PC-9 (cell line): ENCODE data around the gene UXS1. TPM values are rescaled to one million over a fixed set of nuclear protein-coding genes. Genes with fewer than 3 reads are reported as not detected.

Source experiments
- BruUV-seq: library from RNA; stranded (reverse); fragments of 400-500 nt; replicated peaks from 2 replicates; lab custom pipeline; 2021; lab: Mats Ljungman, UMichigan
- CTCF ChIA-PET: fragments of 300-600 bp; sonication (Branson Sonifier 250); formaldehyde crosslinking; loops from one replicate; lab custom pipeline; 2022; ENCODE audit warnings: antibody characterized with exemption; lab: Charles Lee
- POLR2A ChIA-PET: fragments of 300-600 bp; sonication (Branson Sonifier 250); formaldehyde crosslinking; loops from one replicate; lab custom pipeline; 2022; ENCODE audit warnings: antibody characterized with exemption; ENCODE audit not compliant: unreplicated experiment; lab: Charles Lee
- DNase-seq, 2 experiments: peaks; one replicate each; pipeline versions ENCODE4 v3.0.0 to v3.0.0-alpha.2; 2015 to 2022; ENCODE audit warnings: mixed read lengths in 1 of 2
- H2AFZ ChIP-seq: fragments of 200-600 bp; sonication (generic); 2 replicates; pipeline ENCODE4 v1.8.1; 2017; ENCODE audit warnings: antibody characterized with exemption
- H3F3A ChIP-seq: fragments of 200-600 bp; sonication (generic); 2 replicates; pipeline ENCODE4 v1.8.1; 2017; ENCODE audit warnings: antibody characterized with exemption, mild to moderate bottlenecking, low read depth; ENCODE audit not compliant: insufficient read depth
- H3K27ac ChIP-seq: fragments of 200-600 bp; sonication (generic); 2 replicates; pipeline ENCODE4 v1.6.1; 2016; ENCODE audit warnings: mixed run types
- H3K27me3 ChIP-seq: fragments of 200-600 bp; sonication (generic); 2 replicates; pipeline ENCODE4 v1.6.1; 2016; ENCODE audit warnings: low read depth, mixed run types; ENCODE audit not compliant: insufficient read depth
- H3K36me3 ChIP-seq: fragments of 200-600 bp; sonication (generic); 2 replicates; pipeline ENCODE4 v1.6.1; 2016; ENCODE audit warnings: low read depth, mixed run types
- H3K4me1 ChIP-seq: fragments of 200-600 bp; sonication (generic); replicated peaks from 2 replicates; pipeline ENCODE4 v1.6.1; 2016; ENCODE audit warnings: mixed run types; ENCODE audit not compliant: insufficient read depth
- H3K4me2 ChIP-seq: fragments of 200-600 bp; sonication (generic); 2 replicates; pipeline ENCODE4 v1.6.1; 2017; ENCODE audit warnings: mixed run types
- H3K4me3 ChIP-seq: fragments of 200-600 bp; sonication (generic); 2 replicates; pipeline ENCODE4 v1.6.1; 2016; ENCODE audit warnings: mixed run types
- H3K79me2 ChIP-seq: fragments of 200-600 bp; sonication (generic); 2 replicates; pipeline ENCODE4 v1.6.1; 2017; ENCODE audit warnings: low read depth, mixed run types
- H3K9me2 ChIP-seq: fragments of 200-600 bp; sonication (generic); 2 replicates; pipeline ENCODE4 v1.8.1; 2017; ENCODE audit warnings: mild to moderate bottlenecking; ENCODE audit not compliant: insufficient read depth
- H3K9me3 ChIP-seq: fragments of 200-600 bp; sonication (generic); 2 replicates; pipeline ENCODE4 v1.8.1; 2016; ENCODE audit warnings: low read depth; ENCODE audit not compliant: insufficient read depth
- H4K20me1 ChIP-seq: fragments of 200-600 bp; sonication (generic); 2 replicates; pipeline ENCODE4 v1.8.1; 2017; ENCODE audit not compliant: insufficient read depth
- CTCF ChIP-seq: fragments of 200-600 bp; sonication (generic); conservative IDR thresholded peaks from 2 replicates; pipeline ENCODE4 v1.6.1; 2017; ENCODE audit warnings: mixed run types, antibody characterized with exemption, mild to moderate bottlenecking, moderate library complexity
- EZH2 ChIP-seq: fragments of 200-600 bp; sonication (generic); IDR thresholded peaks from 2 replicates; pipeline ENCODE4 v1.8.0; 2017; ENCODE audit warnings: antibody characterized with exemption, low read depth
- intact Hi-C: fragments of 100-400 bp; cut with micrococcal nuclease; formaldehyde crosslinking; loops from one replicate; pipeline ENCODE4 v1.10.0; 2022; ENCODE audit not compliant: unreplicated experiment
- total RNA-seq: library from RNA; stranded (reverse); gene quantifications from 2 replicates; pipeline ENCODE4 v1.2.3, GENCODE V29; 2021

The UXS1 gene
- total RNA-seq, 1 experiment from 2014 or later: 65.6 TPM

DNA sequence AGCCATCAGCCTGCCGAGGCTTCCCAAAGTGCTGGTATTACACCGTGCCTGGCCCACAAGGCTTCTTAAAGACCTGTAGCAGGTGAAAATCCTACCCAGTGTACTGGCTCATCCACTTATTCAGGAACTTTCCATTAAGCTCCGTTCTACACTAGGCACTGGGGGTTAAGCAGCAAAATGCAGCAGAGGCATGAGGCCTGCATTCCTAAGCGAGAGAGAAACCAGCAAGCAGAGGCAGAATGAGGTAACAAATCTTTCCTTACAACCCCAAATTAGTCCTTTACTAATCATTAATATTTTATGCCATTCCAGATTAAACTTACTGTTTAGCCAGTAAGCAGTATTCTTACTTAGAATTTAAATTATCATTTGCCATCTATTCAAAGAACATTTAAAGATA lies 32.8 kb downstream of the UXS1 start:
- no peak for TF ChIP-seq EZH2
- no peak for TF ChIP-seq CTCF
- CTCF ChIA-PET: no interaction called here
- H3K9me3 ChIP-seq: no peaks in the 10 kb centered on the region
- peak overlapping the region; percentile 87 for H3K27ac ChIP-seq
- no peaks in the 10 kb centered on the region for H4K20me1 ChIP-seq
- DNase-seq: no peak
- intact Hi-C loops: no loop called here
- H3K4me1 ChIP-seq: peaks cover 49% of the 10 kb centered on the region
- no peak overlapping the region for H3K4me3 ChIP-seq
- H2AFZ ChIP-seq: no peak overlapping the region; the same call in 1 of the 2 replicates
- POLR2A ChIA-PET: interaction anchor here (0.5 kb wide), 1 partner anchor 13 kb away, joined by 7 read pairs; no protein-coding TSS in a partner anchor
- H3K27me3 ChIP-seq: no peaks in the 10 kb centered on the region
- H3K79me2 ChIP-seq: peaks cover 29% of the 10 kb centered on the region; the same call in 1 of the 2 replicates
- H3K4me2 ChIP-seq: peak overlapping the region; percentile 77
- H3K36me3 ChIP-seq: peaks cover 17% of the 10 kb centered on the region
- H3K9me2 ChIP-seq: no peaks in the 10 kb centered on the region
- peaks cover 35% of the 10 kb centered on the region for H3F3A ChIP-seq
- BruUV-seq: no TSS peak

- H4K20me1 ChIP-seq: no peaks in the 10 kb centered on the region
- H3K9me2 ChIP-seq: no peaks in the 10 kb centered on the region
- H3K4me1 ChIP-seq: peaks cover 49% of the 10 kb centered on the region
- no peak overlapping the region for H2AFZ ChIP-seq
- H3K79me2 ChIP-seq: peaks cover 24% of the 10 kb centered on the region; the same call in 1 of the 2 replicates
- H3F3A ChIP-seq: peaks cover 37% of the 10 kb centered on the region
- H3K27me3 ChIP-seq: no peaks in the 10 kb centered on the region
- peak overlapping the region; percentile 87 for H3K27ac ChIP-seq
- no peak overlapping the region for H3K4me3 ChIP-seq
- TF ChIP-seq EZH2: no peak
- TF ChIP-seq CTCF: no peak
- H3K9me3 ChIP-seq: no peaks in the 10 kb centered on the region
- H3K36me3 ChIP-seq: peaks cover 18% of the 10 kb centered on the region
- no TSS peak for BruUV-seq
- ChIA-PET CTCF (no interaction called here), POLR2A (interaction anchor here (0.5 kb wide), 1 partner anchor 12 kb away, joined by 7 read pairs; no protein-coding TSS in a partner anchor)
- DNase-seq: no peak
- intact Hi-C loops: no loop called here
- peak overlapping the region; percentile 77 for H3K4me2 ChIP-seq
These were observed 33.3 kb downstream of the UXS1 start for GRCh38 chr2:106160786-106161261.

DNA sequence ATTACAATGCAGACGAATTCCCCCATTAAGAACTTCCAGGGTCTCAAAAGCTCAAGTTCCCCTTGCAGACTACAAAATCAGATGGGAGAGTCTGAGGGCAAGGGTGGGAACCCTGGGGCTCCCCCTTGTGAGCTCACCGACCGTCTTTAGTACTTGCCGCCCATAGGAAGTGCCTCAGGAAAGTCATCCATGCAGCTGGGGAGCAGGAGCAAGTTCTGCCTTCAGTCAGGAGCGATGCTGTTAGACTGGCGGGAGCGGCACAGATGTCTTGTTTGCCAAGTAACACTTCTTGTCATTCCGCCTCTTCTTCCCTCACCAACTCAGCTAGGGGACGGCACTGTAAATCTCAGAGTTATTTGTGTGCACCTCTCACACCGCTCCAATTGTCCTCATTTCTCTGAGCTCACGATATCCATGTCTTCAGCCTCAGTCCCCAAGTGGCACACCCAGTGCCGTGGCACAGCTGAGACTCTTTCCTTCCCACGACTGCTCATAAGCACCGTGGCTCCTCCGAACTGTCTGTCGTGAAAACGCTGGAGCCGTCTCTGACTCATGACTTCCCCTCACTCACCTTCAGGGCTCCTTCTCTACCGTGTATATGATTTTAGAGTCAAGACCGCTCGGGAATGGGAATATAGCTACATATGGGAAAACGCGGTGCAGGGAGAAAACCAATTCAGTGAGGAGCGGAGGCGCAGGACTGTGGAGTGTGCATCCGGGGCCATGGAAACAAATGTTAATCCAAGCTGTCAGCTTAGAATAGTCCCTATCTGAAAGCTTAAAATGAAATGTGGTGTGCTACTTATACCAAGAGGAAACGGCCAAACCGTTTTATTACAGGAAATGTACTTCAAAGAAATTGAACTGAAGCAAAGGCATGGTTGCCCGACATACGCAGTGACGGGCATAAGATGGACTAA lies 34.0 kb downstream of the UXS1 start:
- no peak overlapping the region for H2AFZ ChIP-seq
- peaks cover 22% of the 10 kb centered on the region for H3K36me3 ChIP-seq
- no peak for DNase-seq
- H3K27ac ChIP-seq: no peak overlapping the region
- no peak overlapping the region for H3K4me3 ChIP-seq
- H3K9me3 ChIP-seq: no peaks in the 10 kb centered on the region
- H3K27me3 ChIP-seq: no peaks in the 10 kb centered on the region
- BruUV-seq: no TSS peak
- intact Hi-C loops: no loop called here
- H3K4me2 ChIP-seq: peak overlapping the region; percentile 77; the same call in 1 of the 2 replicates
- no peaks in the 10 kb centered on the region for H4K20me1 ChIP-seq
- TF ChIP-seq EZH2: no peak
- no peak for TF ChIP-seq CTCF
- peaks cover 47% of the 10 kb centered on the region for H3K4me1 ChIP-seq
- H3K9me2 ChIP-seq: no peaks in the 10 kb centered on the region
- CTCF ChIA-PET: no interaction called here
- H3K79me2 ChIP-seq: peaks cover 17% of the 10 kb centered on the region; the same call in 1 of the 2 replicates
- peaks cover 37% of the 10 kb centered on the region for H3F3A ChIP-seq
- POLR2A ChIA-PET: no interaction called here
